Middle frontal gyrus (tissue), 1 donor: ENCODE measurements around the gene GABBR1.

Experiments
- DNase-seq: peaks from one replicate; pipeline ENCODE4 v3.0.0-alpha.2; 2015; ENCODE audit warnings: low spot score; ENCODE audit errors: extremely low spot score

The GABBR1 gene

GRCh38 chr6:29620630-29621029 lies 12.4 kb downstream of the GABBR1 start:
- no peak for DNase-seq

- no peak for DNase-seq
These were observed 13.3 kb downstream of the GABBR1 start for GRCh38 chr6:29619578-29620160.

GRCh38 chr6:29617782-29618554 lies 15.0 kb downstream of the GABBR1 start:
- no peak for DNase-seq

- no peak for DNase-seq
These were observed 21.6 kb downstream of the GABBR1 start for GRCh38 chr6:29611426-29611825.

GRCh38 chr6:29610540-29610939 lies 22.4 kb downstream of the GABBR1 start:
- no peak for DNase-seq

- no peak for DNase-seq
These were observed 24.9 kb downstream of the GABBR1 start for GRCh38 chr6:29608131-29608530.

- DNase-seq, result no peak
These were observed 29.1 kb downstream of the GABBR1 start for GRCh38 chr6:29603930-29604329.

- no peak for DNase-seq
These were observed 29.5 kb downstream of the GABBR1 start for GRCh38 chr6:29603456-29603855.

GRCh38 chr6:29602564-29603361 lies 30.2 kb downstream of the GABBR1 start:
- no peak for DNase-seq

GRCh38 chr6:29598172-29598747 lies 34.7 kb downstream of the GABBR1 start:
- no peak for DNase-seq

- DNase-seq, result no peak
These were observed 35.8 kb downstream of the GABBR1 start for GRCh38 chr6:29597184-29597583.

GRCh38 chr6:29596381-29596900 lies 36.5 kb downstream of the GABBR1 start:
- DNase-seq, result no peak

GRCh38 chr6:29593199-29593855 lies 39.7 kb downstream of the GABBR1 start:
- DNase-seq, result no peak

- no peak for DNase-seq
These were observed 41.3 kb downstream of the GABBR1 start for GRCh38 chr6:29591677-29592076.

- DNase-seq, result no peak
These were observed 42.7 kb downstream of the GABBR1 start for GRCh38 chr6:29590218-29590808.

- no peak for DNase-seq
These were observed 43.4 kb downstream of the GABBR1 start for GRCh38 chr6:29589423-29590048.

GRCh38 chr6:29584821-29585220 lies 48.2 kb downstream of the GABBR1 start, which contains the start of gene OR2H2:
Gene OR2H2 (plus strand): TSS chr6:29585121. CDS start chr6:29587945, 2,824 bp downstream.
- no peak for DNase-seq

GRCh38 chr6:29577544-29577943 lies 55.4 kb downstream of the GABBR1 start:
- DNase-seq, result no peak

GRCh38 chr6:29576056-29576455 lies 56.9 kb downstream of the GABBR1 start:
- DNase-seq, result no peak

- no peak for DNase-seq
These were observed 65.0 kb downstream of the GABBR1 start for GRCh38 chr6:29567991-29568390.
